HCT116 (cell line): ENCODE measurements around the gene EXOC4. TPM values are rescaled to one million over a fixed set of nuclear protein-coding genes. Genes with fewer than 3 reads are reported as not detected.

Source experiments
- ATAC-seq: fragments of 200-7000 bp; cut with Tn5 transposase; 2 replicates; pipeline ENCODE4 v1.9.1; 2020; ENCODE audit warnings: mild to moderate bottlenecking, moderate library complexity
- BruUV-seq: library from RNA; stranded (reverse); fragments of 400-500 nt; replicated peaks from 2 replicates; lab custom pipeline; 2021; lab: Mats Ljungman, UMichigan
- CTCF ChIA-PET: fragments of 300-600 bp; sonication (Branson Sonifier 250); formaldehyde crosslinking; loops from one replicate; lab custom pipeline; 2021; ENCODE audit warnings: antibody characterized with exemption; lab: Charles Lee
- POLR2A ChIA-PET: fragments of 300-600, 350-600 bp; sonication (Branson Sonifier 250); formaldehyde crosslinking; loops from one replicate; lab custom pipeline; 2021; ENCODE audit warnings: antibody characterized with exemption; lab: Charles Lee
- RAD21 ChIA-PET, 2 experiments: fragments of 300-600 bp; sonication (Branson Sonifier 250); formaldehyde crosslinking; loops; one replicate each; lab custom pipeline; 2023; ENCODE audit warnings: low total read pairs in 2 of 2; ENCODE audit not compliant: uncharacterized antibody in 2 of 2, unreplicated experiment in 2 of 2, low non-redundant PET in 1 of 2; lab: Charles Lee
- DNase-seq: peaks from one replicate; pipeline ENCODE4 v3.0.0-alpha.2; 2010; ENCODE audit warnings: low read depth, low spot score
- H2AFZ ChIP-seq: fragments of 200-600 bp; shearing (Covaris generic), sonication (generic); 2 replicates; pipeline ENCODE4 v1.6.1; 2017; ENCODE audit warnings: low read depth, mixed run types, mixed read lengths, antibody characterized with exemption, low read length; ENCODE audit not compliant: poor library complexity, severe bottlenecking
- H3K27ac ChIP-seq: 2 replicates; pipeline ENCODE4 v1.5.1; 2012; ENCODE audit warnings: low read depth, low read length
- H3K27me3 ChIP-seq: fragments of 200-600 bp; sonication (generic); 2 replicates; pipeline ENCODE4 v1.6.1; 2016; ENCODE audit warnings: mixed run types, low read length, mixed read lengths; ENCODE audit not compliant: insufficient read depth
- H3K36me3 ChIP-seq, 2 experiments: fragments of 200-500 bp in 1 of 2; fragments of 200-600 bp in 1 of 2; sonication (Bioruptor generic) in 1 of 2; sonication (generic) in 1 of 2; 2 replicates each; pipeline versions ENCODE4 v1.5.1 to v1.6.1; 2014 to 2016; ENCODE audit warnings: low read length in 2 of 2, inconsistent platforms in 1 of 2, mixed read lengths in 1 of 2, mixed run types in 1 of 2; ENCODE audit not compliant: insufficient read depth in 2 of 2, control insufficient read depth in 1 of 2
- H3K4me1 ChIP-seq, 2 experiments: fragments of 200-600 bp in 1 of 2; sonication (generic) in 1 of 2; 2 replicates each; pipeline versions ENCODE4 v1.5.1 to v1.6.1; 2012 to 2017; ENCODE audit warnings: low read length in 2 of 2, inconsistent platforms in 1 of 2, mild to moderate bottlenecking in 1 of 2, mixed read lengths in 1 of 2, mixed run types in 1 of 2, moderate library complexity in 1 of 2; ENCODE audit not compliant: insufficient read depth in 2 of 2, control insufficient read depth in 1 of 2
- H3K4me2 ChIP-seq: fragments of 200-600 bp; sonication (generic); 2 replicates; pipeline ENCODE4 v1.6.1; 2017; ENCODE audit warnings: mixed run types, low read length, mixed read lengths
- H3K4me3 ChIP-seq, 2 experiments: fragments of 200-600 bp in 1 of 2; sonication (generic) in 1 of 2; replicated peaks in 1 of 2; 2 replicates each; pipeline ENCODE4 v1.5.1; 2011 to 2016; ENCODE audit warnings: low read length in 2 of 2, control low read depth in 1 of 2, low read depth in 1 of 2, mild to moderate bottlenecking in 1 of 2, mixed read lengths in 1 of 2, mixed run types in 1 of 2
- H3K79me2 ChIP-seq: fragments of 200-600 bp; sonication (generic); 2 replicates; pipeline ENCODE4 v1.6.1; 2017; ENCODE audit warnings: mild to moderate bottlenecking, mixed run types, low read length, moderate library complexity, mixed read lengths; ENCODE audit not compliant: insufficient read depth
- H3K9ac ChIP-seq: fragments of 200-600 bp; sonication (generic); 2 replicates; pipeline ENCODE4 v1.6.1; 2016; ENCODE audit warnings: low read length, mixed read lengths
- H3K9me2 ChIP-seq: fragments of 200-600 bp; sonication (generic), shearing (Covaris generic); 2 replicates; pipeline ENCODE4 v1.6.1; 2017; ENCODE audit warnings: mixed run types, mild to moderate bottlenecking, moderate library complexity; ENCODE audit not compliant: insufficient read depth
- H3K9me3 ChIP-seq, 2 experiments: fragments of 200-500 bp in 1 of 2; fragments of 200-600 bp in 1 of 2; sonication (Bioruptor generic) in 1 of 2; sonication (generic) in 1 of 2; 2 replicates each; pipeline ENCODE4 v1.6.1; 2014 to 2017; ENCODE audit warnings: low read length in 2 of 2, mixed read lengths in 2 of 2, inconsistent platforms in 1 of 2, low read depth in 1 of 2, mild to moderate bottlenecking in 1 of 2, mixed run types in 1 of 2, moderate library complexity in 1 of 2; ENCODE audit not compliant: control insufficient read depth in 1 of 2, insufficient read depth in 1 of 2
- H4K20me1 ChIP-seq: fragments of 200-600 bp; sonication (generic), shearing (Covaris generic); 2 replicates; pipeline ENCODE4 v1.6.1; 2017; ENCODE audit warnings: mixed run types, mild to moderate bottlenecking, moderate library complexity; ENCODE audit not compliant: insufficient read depth
- ATF3 ChIP-seq: IDR thresholded peaks from 2 replicates; pipeline ENCODE4 v1.6.1; 2012
- CTCF ChIP-seq, 3 experiments: fragments of 200-600 bp in 1 of 3; sonication (generic) in 1 of 3; IDR thresholded peaks in 2 of 3; conservative IDR thresholded peaks in 1 of 3; 2 replicates each; pipeline ENCODE4 v1.5.1; 2012 to 2017; ENCODE audit warnings: low read depth in 2 of 3, low read length in 2 of 3, antibody characterized with exemption in 1 of 3, borderline replicate concordance in 1 of 3, control low read depth in 1 of 3, mild to moderate bottlenecking in 1 of 3, mixed read lengths in 1 of 3, mixed run types in 1 of 3, moderate library complexity in 1 of 3; ENCODE audit not compliant: insufficient read depth in 1 of 3
- ELF1 ChIP-seq: IDR thresholded peaks from 2 replicates; pipeline ENCODE4 v1.6.1; 2012; ENCODE audit warnings: low read depth, borderline replicate concordance
- EZH2 ChIP-seq: fragments of 200-600 bp; sonication (generic); IDR thresholded peaks from 2 replicates; pipeline ENCODE4 v1.6.1; 2017; ENCODE audit warnings: antibody characterized with exemption, mixed run types
- FOSL1 ChIP-seq: IDR thresholded peaks from 2 replicates; pipeline ENCODE4 v1.6.1; 2012; ENCODE audit warnings: low read depth
- MAX ChIP-seq: IDR thresholded peaks from 2 replicates; pipeline ENCODE4 v1.6.1; 2012
- POLR2AphosphoS5 ChIP-seq: IDR thresholded peaks from 2 replicates; pipeline ENCODE4 v1.6.1; 2011; ENCODE audit warnings: mild to moderate bottlenecking, low read depth, low read length, moderate library complexity
- SP1 ChIP-seq: IDR thresholded peaks from 2 replicates; pipeline ENCODE4 v1.6.1; 2012; ENCODE audit warnings: low read depth
- SRF ChIP-seq: IDR thresholded peaks from 2 replicates; pipeline ENCODE4 v1.6.1; 2012; ENCODE audit warnings: low read depth
- TCF7L2 ChIP-seq: IDR thresholded peaks from 2 replicates; pipeline ENCODE4 v1.7.0; 2011; ENCODE audit warnings: borderline replicate concordance, inconsistent platforms; ENCODE audit not compliant: insufficient read depth, insufficient read length; ENCODE audit errors: extremely low read depth
- YY1 ChIP-seq: IDR thresholded peaks from 2 replicates; pipeline ENCODE4 v1.6.1; 2011; ENCODE audit warnings: low read length, low read depth, moderate library complexity, mild to moderate bottlenecking; ENCODE audit not compliant: insufficient replicate concordance; ENCODE audit errors: extremely low read depth
- intact Hi-C: fragments of 100-400 bp; cut with micrococcal nuclease; formaldehyde crosslinking; loops from 2 replicates; pipeline ENCODE4 v1.10.0; 2022
- total RNA-seq: library from RNA; stranded (reverse); gene quantifications from one replicate; pipeline ENCODE4 v1.2.1, GENCODE V29; 2021; ENCODE audit not compliant: unreplicated experiment

EXOC4 gene
- total RNA-seq, 1 experiment from 2014 or later, result 40.3 TPM

GRCh38 chr7:133947458-133948254, 694.8 kb downstream of the EXOC4 start:
- POLR2A ChIA-PET, result no interaction called here
- Histone ChIP-seq H3K9ac (no peak overlapping the region), H3K27ac (no peak overlapping the region), H3K27me3 (no peaks in the 10 kb centered on the region), H3K9me3 (no peaks in the 10 kb centered on the region), H2AFZ (no peak overlapping the region), H4K20me1 (no peaks in the 10 kb centered on the region), H3K9me2 (no peaks in the 10 kb centered on the region), H3K4me1 (no peaks in the 10 kb centered on the region), H3K4me2 (no peak overlapping the region), H3K4me3 (no peak overlapping the region), H3K36me3 (no peaks in the 10 kb centered on the region), H3K79me2 (no peaks in the 10 kb centered on the region)
- no TSS peak for BruUV-seq
- CTCF ChIA-PET, result no interaction called here
- ATAC-seq (no peak), DNase-seq (no peak)
- no peak for TF ChIP-seq TCF7L2
- no peak for TF ChIP-seq MAX
- no peak for TF ChIP-seq ELF1
- no peak for TF ChIP-seq CTCF (IDR thresholded peaks at IDR 0.05 in 2 of 3, conservative IDR thresholded peaks at IDR 0.05 in 1 of 3; ENCODE audit: borderline replicate concordance in 1 of 3, insufficient read depth in 1 of 3, low read depth in 2 of 3, low read length in 2 of 3)
- TF ChIP-seq SRF, result no peak
- TF ChIP-seq FOSL1, result no peak
- no peak for TF ChIP-seq SP1
- no peak for TF ChIP-seq EZH2
- TF ChIP-seq ATF3, result no peak
- no peak for TF ChIP-seq POLR2AphosphoS5
- TF ChIP-seq YY1, result no peak
- RAD21 ChIA-PET, result no interaction called here
- intact Hi-C loops, result no loop called here
